ENCODE results near the gene PDE9A.
A peak's percentile ranks its signal among the peaks of the same experiment; 100 is the strongest.

PDE9A gene

DNA sequence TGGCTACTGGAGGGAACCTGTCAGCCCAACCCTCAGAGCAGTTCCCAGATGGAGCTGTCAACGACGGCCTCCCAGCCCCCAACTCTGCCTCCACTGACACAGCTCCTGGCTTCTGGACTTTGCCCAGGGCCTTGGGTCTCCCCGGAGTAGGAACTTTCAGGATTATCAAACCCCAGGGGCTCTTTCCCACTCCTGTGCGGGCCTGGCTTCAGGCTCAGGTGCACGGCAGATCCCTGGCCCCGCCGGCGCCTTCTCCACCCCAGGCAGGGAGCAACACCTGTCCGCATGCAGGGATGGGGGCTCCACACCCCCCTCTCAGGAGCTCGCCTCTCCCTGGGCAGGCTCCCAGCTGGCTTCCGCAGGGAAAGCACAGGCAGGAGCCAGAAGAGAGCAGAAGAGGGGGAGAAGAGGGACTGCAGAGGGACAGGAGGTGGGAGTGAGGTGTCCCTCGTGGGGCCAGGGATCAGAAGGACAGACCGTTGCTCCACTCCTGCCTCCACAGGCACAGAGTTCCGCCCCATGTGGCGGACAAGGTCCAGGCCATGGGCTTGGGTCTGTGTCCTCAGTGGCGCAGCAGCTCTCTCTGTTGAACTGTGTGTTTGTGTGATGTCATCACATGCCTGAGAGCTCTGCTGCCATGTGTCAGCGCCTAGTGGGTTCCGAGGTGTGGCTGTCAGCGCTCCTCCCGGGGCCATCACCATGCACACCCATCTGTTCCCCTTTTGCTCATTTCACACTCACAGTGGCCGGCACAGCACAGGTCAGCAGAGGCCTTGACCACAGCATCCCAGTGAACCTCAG lies 107.7 kb downstream of the PDE9A start:
- Histone ChIP-seq H3K4me3 (ENCODE audit: low read depth, low read length) (no peak overlapping the region), H3K9me3 (ENCODE audit: insufficient read depth, low read depth, low read length) (no peaks in the 10 kb centered on the region), H2BK5ac (ENCODE audit: low read depth, low read length, poor library complexity) (no peak overlapping the region), H3K9ac (ENCODE audit: low read length) (no peak overlapping the region), H3K4ac (ENCODE audit: low read depth, low read length) (no peak overlapping the region), H3K4me1 (ENCODE audit: control insufficient read depth in 1 of 2, insufficient read depth in 2 of 2, low read length in 2 of 2) (no peaks in the 10 kb centered on the region), H3K27me3 (ENCODE audit: insufficient read depth, low read length) (no peaks in the 10 kb centered on the region), H3K4me2 (ENCODE audit: low read length) (no peak overlapping the region), H3K79me1 (ENCODE audit: low read length) (no peaks in the 10 kb centered on the region), H3K23ac (ENCODE audit: low read length) (no peak overlapping the region), H4K8ac (ENCODE audit: low read depth, low read length) (no peak overlapping the region), H4K12ac (ENCODE audit: low read depth, low read length) (no peak overlapping the region), H4K91ac (ENCODE audit: low read depth, low read length) (no peak overlapping the region), H3K27ac (ENCODE audit: low read depth, low read length) (no peak overlapping the region), H3K14ac (ENCODE audit: low read length) (no peak overlapping the region), H2BK120ac (ENCODE audit: insufficient read depth, low read length, poor library complexity) (no peak overlapping the region), H2AK5ac (ENCODE audit: low read length) (no peak overlapping the region), H2AFZ (ENCODE audit: insufficient read depth, low read length, poor library complexity) (no peak overlapping the region), H3K79me2 (ENCODE audit: control insufficient read depth, insufficient read depth, low read length, poor library complexity) (no peaks in the 10 kb centered on the region), H2BK12ac (ENCODE audit: low read length) (no peak overlapping the region), H3K18ac (ENCODE audit: low read length) (no peak overlapping the region), H3K36me3 (ENCODE audit: control insufficient read depth in 1 of 2, insufficient read depth in 2 of 2, low read length in 2 of 2) (peaks cover 29 to 39% of the 10 kb centered on the region in 2 experiments)
- no CpG with 5 or more reads among the region's 21 CpGs for WGBS (ENCODE audit: extremely low coverage, insufficient coverage, insufficient read length)
- DNase-seq: peak in 1 of 2 donors; percentile 73

DNA sequence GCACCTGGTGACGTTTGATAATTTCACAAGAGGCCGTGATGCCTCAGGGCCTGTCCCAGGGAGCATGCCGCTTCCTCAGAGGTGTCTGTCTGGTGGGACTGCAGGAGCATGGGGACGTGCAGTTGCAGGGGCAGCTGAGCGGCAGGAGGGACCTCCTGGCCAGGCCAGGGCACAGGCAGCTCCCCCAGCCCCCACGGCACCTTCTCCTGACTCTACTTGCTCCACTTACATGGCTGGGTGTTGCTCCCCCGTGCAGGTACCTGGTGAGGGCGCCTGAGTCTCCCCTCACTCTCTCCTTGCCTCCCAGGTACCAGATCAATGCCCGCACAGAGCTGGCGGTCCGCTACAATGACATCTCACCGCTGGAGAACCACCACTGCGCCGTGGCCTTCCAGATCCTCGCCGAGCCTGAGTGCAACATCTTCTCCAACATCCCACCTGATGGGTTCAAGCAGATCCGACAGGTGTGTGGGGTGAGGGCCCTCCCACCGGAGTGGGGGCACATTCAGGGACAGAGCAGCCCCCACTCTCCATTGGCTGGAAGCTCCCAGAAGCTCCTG lies 108.4 kb downstream of the PDE9A start:
- peak in 1 of 2 donors; percentile 54 for DNase-seq
- Histone ChIP-seq H3K36me3 (ENCODE audit: control insufficient read depth in 1 of 2, insufficient read depth in 2 of 2, low read length in 2 of 2) (peaks cover 32 to 41% of the 10 kb centered on the region in 2 experiments), H3K9ac (ENCODE audit: low read length) (no peak overlapping the region), H3K27ac (ENCODE audit: low read depth, low read length) (no peak overlapping the region), H3K4me2 (ENCODE audit: low read length) (no peak overlapping the region), H3K4me3 (ENCODE audit: low read depth, low read length) (no peak overlapping the region), H2BK120ac (ENCODE audit: insufficient read depth, low read length, poor library complexity) (no peak overlapping the region), H2BK12ac (ENCODE audit: low read length) (no peak overlapping the region), H3K4me1 (ENCODE audit: control insufficient read depth in 1 of 2, insufficient read depth in 2 of 2, low read length in 2 of 2) (no peaks in the 10 kb centered on the region), H3K9me3 (ENCODE audit: insufficient read depth, low read depth, low read length) (no peaks in the 10 kb centered on the region), H3K23ac (ENCODE audit: low read length) (no peak overlapping the region), H3K79me1 (ENCODE audit: low read length) (no peaks in the 10 kb centered on the region), H2AK5ac (ENCODE audit: low read length) (no peak overlapping the region), H3K14ac (ENCODE audit: low read length) (no peak overlapping the region), H3K79me2 (ENCODE audit: control insufficient read depth, insufficient read depth, low read length, poor library complexity) (no peaks in the 10 kb centered on the region), H3K27me3 (ENCODE audit: insufficient read depth, low read length) (no peaks in the 10 kb centered on the region), H3K4ac (ENCODE audit: low read depth, low read length) (no peak overlapping the region), H4K91ac (ENCODE audit: low read depth, low read length) (no peak overlapping the region), H4K8ac (ENCODE audit: low read depth, low read length) (no peak overlapping the region), H2AFZ (ENCODE audit: insufficient read depth, low read length, poor library complexity) (no peak overlapping the region), H2BK5ac (ENCODE audit: low read depth, low read length, poor library complexity) (no peak overlapping the region), H3K18ac (ENCODE audit: low read length) (no peak overlapping the region), H4K12ac (ENCODE audit: low read depth, low read length) (no peak overlapping the region)
- no CpG with 5 or more reads among the region's 18 CpGs for WGBS (ENCODE audit: extremely low coverage, insufficient coverage, insufficient read length)

DNA sequence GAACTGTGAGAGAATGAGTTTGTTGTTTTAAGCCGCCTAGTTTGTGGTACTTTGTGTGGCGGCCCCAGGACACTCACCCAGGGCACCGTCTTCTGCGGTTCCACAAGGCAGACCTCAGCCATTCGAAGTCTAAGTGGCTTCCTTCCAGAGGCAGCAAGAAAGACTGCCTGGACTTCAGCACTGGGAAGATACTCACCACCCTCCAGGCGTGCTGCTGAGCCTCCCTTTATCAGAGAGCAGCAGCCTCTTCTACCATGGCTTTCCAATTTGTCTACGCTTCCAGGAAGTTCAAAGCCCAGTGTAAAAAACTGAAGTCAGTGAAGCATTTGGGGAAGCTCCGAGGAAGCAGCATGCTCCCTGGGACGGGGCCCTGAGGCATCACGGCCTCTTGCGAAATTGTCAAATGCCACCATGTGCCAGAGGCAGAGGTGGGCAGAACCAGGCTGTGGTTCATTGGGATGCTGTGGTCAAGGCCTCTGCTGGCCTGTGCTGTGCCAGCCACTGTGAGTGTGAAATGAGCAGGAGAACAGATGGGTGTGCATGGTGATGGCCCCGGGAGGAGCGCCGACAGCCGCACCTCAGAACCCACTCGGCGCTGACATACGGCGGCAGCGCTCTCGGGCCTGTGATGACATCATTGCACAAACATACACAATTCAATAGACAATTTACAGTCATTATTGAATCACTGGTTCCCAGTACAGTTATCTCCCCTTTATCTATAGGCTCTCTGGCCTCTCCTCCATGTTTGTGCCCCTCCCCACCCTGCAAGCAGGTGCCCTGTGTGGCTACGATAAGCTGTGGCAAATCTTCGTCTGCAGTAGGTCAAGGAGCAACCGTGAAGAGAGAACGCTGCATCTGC lies 110.4 kb downstream of the PDE9A start:
- Histone ChIP-seq H3K4ac (ENCODE audit: low read depth, low read length) (no peak overlapping the region), H3K4me1 (ENCODE audit: control insufficient read depth in 1 of 2, insufficient read depth in 2 of 2, low read length in 2 of 2) (no peaks in the 10 kb centered on the region), H3K23ac (ENCODE audit: low read length) (no peak overlapping the region), H3K27ac (ENCODE audit: low read depth, low read length) (no peak overlapping the region), H4K12ac (ENCODE audit: low read depth, low read length) (no peak overlapping the region), H3K4me3 (ENCODE audit: low read depth, low read length) (no peak overlapping the region), H3K79me1 (ENCODE audit: low read length) (no peaks in the 10 kb centered on the region), H4K91ac (ENCODE audit: low read depth, low read length) (no peak overlapping the region), H3K18ac (ENCODE audit: low read length) (no peak overlapping the region), H3K27me3 (ENCODE audit: insufficient read depth, low read length) (no peaks in the 10 kb centered on the region), H3K9me3 (ENCODE audit: insufficient read depth, low read depth, low read length) (no peaks in the 10 kb centered on the region), H3K79me2 (ENCODE audit: control insufficient read depth, insufficient read depth, low read length, poor library complexity) (no peaks in the 10 kb centered on the region), H3K4me2 (ENCODE audit: low read length) (no peak overlapping the region), H2BK12ac (ENCODE audit: low read length) (no peak overlapping the region), H3K9ac (ENCODE audit: low read length) (no peak overlapping the region), H2AK5ac (ENCODE audit: low read length) (no peak overlapping the region), H3K14ac (ENCODE audit: low read length) (no peak overlapping the region), H2BK120ac (ENCODE audit: insufficient read depth, low read length, poor library complexity) (no peak overlapping the region), H4K8ac (ENCODE audit: low read depth, low read length) (no peak overlapping the region), H3K36me3 (ENCODE audit: control insufficient read depth in 1 of 2, insufficient read depth in 2 of 2, low read length in 2 of 2) (peaks cover 36 to 52% of the 10 kb centered on the region in 2 experiments), H2BK5ac (ENCODE audit: low read depth, low read length, poor library complexity) (no peak overlapping the region), H2AFZ (ENCODE audit: insufficient read depth, low read length, poor library complexity) (no peak overlapping the region)
- DNase-seq: peak in 1 of 2 donors; percentile 13
- WGBS (ENCODE audit: extremely low coverage, insufficient coverage, insufficient read length): no CpG with 5 or more reads among the region's 25 CpGs

DNA sequence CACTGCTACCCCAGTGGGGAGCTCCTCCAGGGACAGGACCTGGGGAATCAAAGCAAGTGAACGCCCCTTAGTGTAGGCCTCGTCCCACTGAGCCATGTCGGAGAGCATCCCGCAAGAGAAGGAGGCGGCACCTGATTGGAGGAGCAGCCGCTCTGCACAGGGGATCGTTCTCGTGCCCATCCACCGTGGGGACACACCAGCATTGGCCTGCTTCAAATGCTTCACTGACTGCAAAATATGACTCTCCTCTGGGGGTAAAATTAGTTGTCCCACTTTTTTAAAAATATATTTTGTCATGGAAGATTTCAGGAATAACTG lies 111.0 kb downstream of the PDE9A start:
- H3K4me1 ChIP-seq (ENCODE audit: control insufficient read depth in 1 of 2, insufficient read depth in 2 of 2, low read length in 2 of 2): no peaks in the 10 kb centered on the region
- no peak overlapping the region for H4K12ac ChIP-seq (ENCODE audit: low read depth, low read length)
- H3K79me1 ChIP-seq (ENCODE audit: low read length): no peaks in the 10 kb centered on the region
- H3K4me3 ChIP-seq (ENCODE audit: low read depth, low read length): no peak overlapping the region
- no peak overlapping the region for H2AK5ac ChIP-seq (ENCODE audit: low read length)
- no peaks in the 10 kb centered on the region for H3K79me2 ChIP-seq (ENCODE audit: control insufficient read depth, insufficient read depth, low read length, poor library complexity)
- H3K9me3 ChIP-seq (ENCODE audit: insufficient read depth, low read depth, low read length): peaks cover 4% of the 10 kb centered on the region
- H3K18ac ChIP-seq (ENCODE audit: low read length): no peak overlapping the region
- no peak for DNase-seq
- no CpG with 5 or more reads among the region's 9 CpGs for WGBS (ENCODE audit: extremely low coverage, insufficient coverage, insufficient read length)
- H3K14ac ChIP-seq (ENCODE audit: low read length): no peak overlapping the region
- no peak overlapping the region for H3K9ac ChIP-seq (ENCODE audit: low read length)
- no peak overlapping the region for H3K4me2 ChIP-seq (ENCODE audit: low read length)
- H2BK5ac ChIP-seq (ENCODE audit: low read depth, low read length, poor library complexity): no peak overlapping the region
- H4K8ac ChIP-seq (ENCODE audit: low read depth, low read length): no peak overlapping the region
- no peak overlapping the region for H3K27ac ChIP-seq (ENCODE audit: low read depth, low read length)
- peaks cover 40 to 54% of the 10 kb centered on the region in 2 experiments for H3K36me3 ChIP-seq (ENCODE audit: control insufficient read depth in 1 of 2, insufficient read depth in 2 of 2, low read length in 2 of 2)
- H3K27me3 ChIP-seq (ENCODE audit: insufficient read depth, low read length): no peaks in the 10 kb centered on the region
- H2AFZ ChIP-seq (ENCODE audit: insufficient read depth, low read length, poor library complexity): no peak overlapping the region
- no peak overlapping the region for H4K91ac ChIP-seq (ENCODE audit: low read depth, low read length)
- H3K23ac ChIP-seq (ENCODE audit: low read length): no peak overlapping the region
- no peak overlapping the region for H2BK120ac ChIP-seq (ENCODE audit: insufficient read depth, low read length, poor library complexity)
- H3K4ac ChIP-seq (ENCODE audit: low read depth, low read length): no peak overlapping the region
- H2BK12ac ChIP-seq (ENCODE audit: low read length): no peak overlapping the region

Data from trophoblast cell (in vitro differentiated cells and primary cell).